CD4-positive, alpha-beta memory T cell (primary cell): ENCODE results near the gene AGXT. TPM values are rescaled to one million over a fixed set of nuclear protein-coding genes. Genes with fewer than 3 reads are reported as not detected.

ENCODE experiments used
- CTCF ChIA-PET: fragments of 350-600 bp; sonication (Branson Sonifier 250); formaldehyde crosslinking; loops from one replicate; lab custom pipeline; 2021; ENCODE audit warnings: inconsistent platforms; ENCODE audit not compliant: partially characterized antibody; lab: Charles Lee
- POLR2A ChIA-PET: fragments of 350-600 bp; sonication (Branson Sonifier 250); formaldehyde crosslinking; loops from one replicate; lab custom pipeline; 2021; ENCODE audit not compliant: partially characterized antibody; lab: Charles Lee
- DNase-seq, 5 donors: peaks; one replicate each; pipeline versions ENCODE4 v3.0.0 to v3.0.0-alpha.2; 2020 to 2022; ENCODE audit warnings: mixed read lengths in 1 of 5
- H3K27ac ChIP-seq: one replicate; pipeline ENCODE4 v1.7.0; 2013; ENCODE audit warnings: low read depth, low read length
- H3K27me3 ChIP-seq: 2 replicates; pipeline ENCODE4 v1.7.0; 2013; ENCODE audit warnings: mild to moderate bottlenecking, low read length, moderate library complexity; ENCODE audit not compliant: insufficient read depth
- H3K36me3 ChIP-seq: 2 replicates; pipeline ENCODE4 v1.7.0; 2013; ENCODE audit warnings: mild to moderate bottlenecking, low read length, moderate library complexity; ENCODE audit not compliant: insufficient read depth
- H3K4me1 ChIP-seq: 2 replicates; pipeline ENCODE4 v1.7.0; 2013; ENCODE audit warnings: mild to moderate bottlenecking, low read length, moderate library complexity; ENCODE audit not compliant: insufficient read depth
- H3K4me3 ChIP-seq, 2 donors: one replicate each; pipeline ENCODE4 v1.7.0; 2013; ENCODE audit warnings: low read length in 2 of 2, mild to moderate bottlenecking in 1 of 2
- H3K9me3 ChIP-seq, 2 donors: one replicate each; pipeline ENCODE4 v1.7.0; 2013; ENCODE audit warnings: low read length in 2 of 2, control low read depth in 1 of 2; ENCODE audit not compliant: control insufficient read depth in 1 of 2
- H3K27ac Mint-ChIP-seq, 7 donors: one replicate each; pipeline ENCODE4 v1.8.0; 2020 to 2021; ENCODE audit warnings: mixed read lengths in 7 of 7, mild to moderate bottlenecking in 6 of 7, inconsistent platforms in 3 of 7, moderate library complexity in 3 of 7
- H3K27me3 Mint-ChIP-seq, 2 donors: one replicate each; pipeline ENCODE4 v1.8.0; 2020 to 2021; ENCODE audit warnings: mixed read lengths in 2 of 2
- H3K36me3 Mint-ChIP-seq, 2 donors: one replicate each; pipeline ENCODE4 v1.8.0; 2020 to 2021; ENCODE audit warnings: mixed read lengths in 2 of 2, inconsistent platforms in 1 of 2, mild to moderate bottlenecking in 1 of 2
- H3K4me1 Mint-ChIP-seq, 4 donors: one replicate each; pipeline ENCODE4 v1.8.0; 2020 to 2021; ENCODE audit warnings: mixed read lengths in 4 of 4, mild to moderate bottlenecking in 1 of 4
- H3K4me3 Mint-ChIP-seq, 8 donors: one replicate each; pipeline ENCODE4 v1.8.0; 2020 to 2021; ENCODE audit warnings: mixed read lengths in 8 of 8, mild to moderate bottlenecking in 7 of 8, moderate library complexity in 6 of 8, inconsistent platforms in 3 of 8
- H3K9me3 Mint-ChIP-seq, 8 donors: one replicate each; pipeline ENCODE4 v1.8.0; 2020 to 2021; ENCODE audit warnings: mixed read lengths in 8 of 8, mild to moderate bottlenecking in 5 of 8, inconsistent platforms in 3 of 8, moderate library complexity in 1 of 8
- intact Hi-C: fragments of 100-400 bp; cut with micrococcal nuclease; formaldehyde crosslinking; loops from one replicate; pipeline ENCODE4 v1.15.1; 2023
- polyA plus RNA-seq, 2 donors: library from polyadenylated mRNA; unstranded; fragments of 300-500 nt; fragmentation: Illumina TruSeq; gene quantifications; one replicate each; pipeline ENCODE4 v1.2.3, GENCODE V29; 2021
- total RNA-seq, 2 experiments: library from RNA; stranded (reverse); gene quantifications; one replicate each; pipeline ENCODE4 v1.2.3, GENCODE V29; 2021

The AGXT gene
- total and polyA plus RNA-seq, 4 experiments from 2014 or later = not detected

- intact Hi-C loops = no loop called here
- H3K27me3 Mint-ChIP-seq = peaks cover 3 to 7% of the 10 kb centered on the region in 2 donors
- POLR2A ChIA-PET = no interaction called here
- Histone ChIP-seq H3K36me3 (no peaks in the 10 kb centered on the region), H3K4me1 (no peaks in the 10 kb centered on the region), H3K27ac (no peak overlapping the region), H3K4me3 (no peak overlapping the region), H3K27me3 (no peaks in the 10 kb centered on the region), H3K9me3 (no peaks in the 10 kb centered on the region)
- H3K27ac Mint-ChIP-seq = no peak overlapping the region
- CTCF ChIA-PET = no interaction called here
- no peak for DNase-seq
- H3K9me3 Mint-ChIP-seq = no peaks in the 10 kb centered on the region
- no peaks in the 10 kb centered on the region for H3K4me1 Mint-ChIP-seq
- H3K36me3 Mint-ChIP-seq = no peaks in the 10 kb centered on the region
- no peak overlapping the region for H3K4me3 Mint-ChIP-seq
Observed at GRCh38 chr2:240918258-240919091, 49.9 kb downstream of the AGXT start.

GRCh38 chr2:240919161-240919781, 50.6 kb downstream of the AGXT start:
- H3K4me3 ChIP-seq = no peak overlapping the region
- intact Hi-C loops = no loop called here
- Mint-ChIP-seq H3K9me3 (no peaks in the 10 kb centered on the region), H3K4me3 (no peak overlapping the region), H3K27ac (no peak overlapping the region), H3K4me1 (no peaks in the 10 kb centered on the region), H3K36me3 (no peaks in the 10 kb centered on the region), H3K27me3 (peaks cover 3 to 6% of the 10 kb centered on the region in 2 donors)
- H3K36me3 ChIP-seq = no peaks in the 10 kb centered on the region
- POLR2A ChIA-PET = no interaction called here
- CTCF ChIA-PET = no interaction called here
- H3K4me1 ChIP-seq = no peaks in the 10 kb centered on the region
- H3K27ac ChIP-seq = no peak overlapping the region
- H3K9me3 ChIP-seq = no peaks in the 10 kb centered on the region
- no peak for DNase-seq
- H3K27me3 ChIP-seq = no peaks in the 10 kb centered on the region

- no peaks in the 10 kb centered on the region for H3K4me1 ChIP-seq
- Mint-ChIP-seq H3K27ac (no peak overlapping the region), H3K4me3 (no peak overlapping the region), H3K36me3 (no peaks in the 10 kb centered on the region), H3K27me3 (peaks cover 3 to 6% of the 10 kb centered on the region in 2 donors), H3K9me3 (no peaks in the 10 kb centered on the region), H3K4me1 (no peaks in the 10 kb centered on the region)
- no peaks in the 10 kb centered on the region for H3K36me3 ChIP-seq
- no peak overlapping the region for H3K27ac ChIP-seq
- no peak for DNase-seq
- intact Hi-C loops = no loop called here
- no peaks in the 10 kb centered on the region for H3K27me3 ChIP-seq
- no peaks in the 10 kb centered on the region for H3K9me3 ChIP-seq
- no peak overlapping the region for H3K4me3 ChIP-seq
- POLR2A ChIA-PET = no interaction called here
- CTCF ChIA-PET = no interaction called here
Observed at GRCh38 chr2:240919786-240920782, 51.5 kb downstream of the AGXT start.

GRCh38 chr2:240920783-240921231, 52.2 kb downstream of the AGXT start:
- no peak for DNase-seq
- no peaks in the 10 kb centered on the region for H3K9me3 ChIP-seq
- intact Hi-C loops = no loop called here
- Mint-ChIP-seq H3K4me1 (no peaks in the 10 kb centered on the region), H3K4me3 (no peak overlapping the region), H3K27me3 (peaks cover 0 to 3% of the 10 kb centered on the region in 2 donors), H3K27ac (no peak overlapping the region), H3K36me3 (no peaks in the 10 kb centered on the region), H3K9me3 (no peaks in the 10 kb centered on the region)
- no peak overlapping the region for H3K27ac ChIP-seq
- no peaks in the 10 kb centered on the region for H3K27me3 ChIP-seq
- H3K36me3 ChIP-seq = no peaks in the 10 kb centered on the region
- ChIA-PET CTCF (no interaction called here), POLR2A (no interaction called here)
- H3K4me1 ChIP-seq = no peaks in the 10 kb centered on the region
- H3K4me3 ChIP-seq = no peak overlapping the region

GRCh38 chr2:240921311-240921994, 52.8 kb downstream of the AGXT start:
- CTCF ChIA-PET = no interaction called here
- Mint-ChIP-seq H3K9me3 (no peaks in the 10 kb centered on the region), H3K27ac (no peak overlapping the region), H3K36me3 (no peaks in the 10 kb centered on the region), H3K4me3 (no peak overlapping the region), H3K27me3 (peaks cover 0 to 3% of the 10 kb centered on the region in 2 donors), H3K4me1 (no peaks in the 10 kb centered on the region)
- DNase-seq = no peak
- Histone ChIP-seq H3K27me3 (no peaks in the 10 kb centered on the region), H3K9me3 (no peaks in the 10 kb centered on the region), H3K36me3 (no peaks in the 10 kb centered on the region), H3K27ac (no peak overlapping the region), H3K4me3 (no peak overlapping the region), H3K4me1 (no peaks in the 10 kb centered on the region)
- POLR2A ChIA-PET = no interaction called here
- intact Hi-C loops = no loop called here

- Mint-ChIP-seq H3K4me3 (no peak overlapping the region), H3K36me3 (no peaks in the 10 kb centered on the region), H3K9me3 (no peaks in the 10 kb centered on the region), H3K4me1 (no peaks in the 10 kb centered on the region), H3K27ac (no peak overlapping the region), H3K27me3 (peaks cover 0 to 3% of the 10 kb centered on the region in 2 donors)
- ChIA-PET POLR2A (no interaction called here), CTCF (no interaction called here)
- H3K4me1 ChIP-seq = no peaks in the 10 kb centered on the region
- no peak overlapping the region for H3K4me3 ChIP-seq
- DNase-seq = no peak
- intact Hi-C loops = no loop called here
- H3K36me3 ChIP-seq = no peaks in the 10 kb centered on the region
- H3K9me3 ChIP-seq = no peaks in the 10 kb centered on the region
- no peak overlapping the region for H3K27ac ChIP-seq
- no peaks in the 10 kb centered on the region for H3K27me3 ChIP-seq
Observed at GRCh38 chr2:240921995-240922244, 53.3 kb downstream of the AGXT start.
